ENCODE measurements around the gene HBA2.
"Not testable (repeated sequence)": the region's sequence is repeated elsewhere in the genome, so short reads cannot be mapped to it uniquely, and the experiment has no call there.

Gene HBA2

GRCh38 chr16:172374-172941 lies at the start of gene HBA2:
TSS of gene HBA2 (plus strand) at chr16:172876. CDS start at chr16:172913, 37 bp downstream.
- DNase-seq (ENCODE audit: low read depth): not testable (repeated sequence)

- not testable (repeated sequence) for DNase-seq (ENCODE audit: low read depth)
Observed at GRCh38 chr16:123558-124350, 48.9 kb upstream of the HBA2 start.

- DNase-seq (ENCODE audit: low read depth): no peak
Observed at GRCh38 chr16:125011-125410, 47.7 kb upstream of the HBA2 start.

GRCh38 chr16:129075-129474 lies 43.6 kb upstream of the HBA2 start:
- DNase-seq (ENCODE audit: low read depth): no peak

- no peak for DNase-seq (ENCODE audit: low read depth)
Observed at GRCh38 chr16:130533-131173, 42.0 kb upstream of the HBA2 start.

- DNase-seq (ENCODE audit: low read depth): no peak
Observed at GRCh38 chr16:132120-132519, 40.6 kb upstream of the HBA2 start.

- DNase-seq (ENCODE audit: low read depth): no peak
Observed at GRCh38 chr16:133716-134115, 39.0 kb upstream of the HBA2 start.

GRCh38 chr16:138049-138417 lies 34.6 kb upstream of the HBA2 start:
- DNase-seq (ENCODE audit: low read depth): no peak

GRCh38 chr16:140175-140857 lies 32.4 kb upstream of the HBA2 start:
- DNase-seq (ENCODE audit: low read depth): no peak

- DNase-seq (ENCODE audit: low read depth): no peak
Observed at GRCh38 chr16:142405-142967, 30.2 kb upstream of the HBA2 start.

- no peak for DNase-seq (ENCODE audit: low read depth)
Observed at GRCh38 chr16:143047-143446, 29.6 kb upstream of the HBA2 start.

GRCh38 chr16:143456-143855 lies 29.2 kb upstream of the HBA2 start:
- DNase-seq (ENCODE audit: low read depth): no peak

GRCh38 chr16:144797-145252 lies 27.9 kb upstream of the HBA2 start:
- DNase-seq (ENCODE audit: low read depth): no peak

GRCh38 chr16:146646-147045 lies 26.0 kb upstream of the HBA2 start:
- no peak for DNase-seq (ENCODE audit: low read depth)

GRCh38 chr16:149024-149660 lies 23.5 kb upstream of the HBA2 start:
- DNase-seq (ENCODE audit: low read depth): no peak

GRCh38 chr16:152141-153128 lies 20.2 kb upstream of the HBA2 start, which contains the start of gene HBZ:
TSS of gene HBZ (plus strand) at chr16:152644. CDS start at chr16:152910, 266 bp downstream.
- DNase-seq (ENCODE audit: low read depth): no peak

- DNase-seq (ENCODE audit: low read depth): not testable (repeated sequence)
Observed at GRCh38 chr16:153129-153521, 19.6 kb upstream of the HBA2 start.

GRCh38 chr16:153550-154216 lies 19.0 kb upstream of the HBA2 start:
- not testable (repeated sequence) for DNase-seq (ENCODE audit: low read depth)

- no peak for DNase-seq (ENCODE audit: low read depth)
Observed at GRCh38 chr16:154217-155030, 18.3 kb upstream of the HBA2 start.
